Activated CD4-positive, alpha-beta T cell treated with anti-CD3 and anti-CD28 coated beads, Interleukin-2, amount 50 U/mL, for 24 hours (primary cell): ENCODE measurements around the gene RTP3.
"Not testable (repeated sequence)": the region's sequence is repeated elsewhere in the genome, so short reads cannot be mapped to it uniquely, and the experiment has no call there.

ENCODE experiments used
- DNase-seq, 2 donors: peaks; one replicate each; pipeline ENCODE4 v3.0.0-alpha.2; 2020; ENCODE audit warnings: low read depth in 1 of 2, low spot score in 1 of 2

RTP3 gene

DNA sequence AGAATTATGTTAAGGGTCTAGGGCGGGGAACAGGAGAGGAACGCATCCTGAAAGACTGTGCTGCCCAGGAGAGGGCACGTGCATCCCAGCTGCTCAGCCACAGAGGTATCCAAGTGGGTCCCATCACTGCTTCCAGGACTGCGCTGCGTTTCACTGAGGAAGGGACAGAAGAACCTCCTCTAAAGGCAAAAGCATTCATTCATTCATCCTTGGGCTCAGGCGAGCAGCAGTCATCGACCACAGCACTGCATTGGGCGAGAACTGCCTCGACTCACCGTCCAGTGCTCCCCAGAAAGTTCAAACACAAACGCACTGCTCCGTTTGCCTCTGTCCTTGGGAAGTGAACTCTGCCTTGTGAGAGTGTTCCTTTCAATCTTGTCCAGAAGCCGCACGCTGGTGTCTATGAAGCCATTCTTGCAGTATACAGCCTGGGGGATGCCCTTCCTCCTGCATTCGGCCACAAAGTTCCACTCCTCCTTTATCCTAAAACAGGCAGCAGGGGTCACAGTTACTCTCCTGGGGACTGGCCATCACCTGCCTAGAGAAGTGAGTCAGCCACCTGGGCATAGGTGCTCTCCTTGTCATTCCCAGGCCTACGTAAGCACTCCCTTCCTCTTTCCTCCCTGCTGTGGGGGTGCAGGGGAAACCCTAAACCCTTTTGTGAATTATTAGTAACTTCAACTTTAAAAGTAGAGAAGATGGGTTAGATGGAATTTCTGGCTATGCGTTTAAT, 47.2 kb downstream of the RTP3 start:
- DNase-seq, result no peak

DNA sequence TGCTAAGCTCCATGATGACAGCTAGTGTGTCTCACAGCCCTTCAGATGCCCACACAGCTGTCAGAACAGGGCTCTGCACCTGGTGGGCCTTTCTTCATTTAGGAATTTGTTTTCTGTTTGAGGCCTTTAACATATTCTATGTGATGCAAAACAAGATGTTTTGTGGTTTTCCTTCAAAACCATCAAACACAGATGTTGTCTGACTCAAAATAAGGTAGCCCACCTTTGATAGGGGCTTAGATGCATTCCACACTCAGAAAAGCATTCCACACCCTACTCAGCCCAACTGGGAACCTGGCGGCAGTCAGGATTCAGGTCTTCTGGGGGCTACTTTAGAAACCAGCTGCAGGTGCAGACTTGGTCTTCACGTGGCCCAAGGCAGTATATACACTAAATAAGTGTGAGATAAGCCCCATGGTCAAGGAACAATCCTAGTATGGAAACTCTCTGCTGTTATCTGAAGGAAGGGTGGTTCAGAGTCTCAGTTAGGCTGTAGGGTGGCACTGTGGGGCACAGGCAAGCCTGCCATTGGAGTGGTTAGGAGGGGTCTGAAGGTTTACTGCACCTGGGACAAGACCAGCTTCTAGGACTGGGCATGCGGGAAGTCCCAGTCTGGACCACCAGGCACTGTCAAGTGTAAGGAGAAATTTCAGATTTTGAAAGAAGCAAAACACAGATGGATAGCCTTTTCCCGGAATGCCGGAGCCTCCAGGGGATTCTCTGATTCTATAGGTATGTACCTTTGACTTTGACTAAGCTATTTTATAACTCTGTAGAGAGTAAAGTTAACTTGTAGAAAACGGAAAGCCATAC, 48.2 kb downstream of the RTP3 start:
- DNase-seq, result no peak

DNA sequence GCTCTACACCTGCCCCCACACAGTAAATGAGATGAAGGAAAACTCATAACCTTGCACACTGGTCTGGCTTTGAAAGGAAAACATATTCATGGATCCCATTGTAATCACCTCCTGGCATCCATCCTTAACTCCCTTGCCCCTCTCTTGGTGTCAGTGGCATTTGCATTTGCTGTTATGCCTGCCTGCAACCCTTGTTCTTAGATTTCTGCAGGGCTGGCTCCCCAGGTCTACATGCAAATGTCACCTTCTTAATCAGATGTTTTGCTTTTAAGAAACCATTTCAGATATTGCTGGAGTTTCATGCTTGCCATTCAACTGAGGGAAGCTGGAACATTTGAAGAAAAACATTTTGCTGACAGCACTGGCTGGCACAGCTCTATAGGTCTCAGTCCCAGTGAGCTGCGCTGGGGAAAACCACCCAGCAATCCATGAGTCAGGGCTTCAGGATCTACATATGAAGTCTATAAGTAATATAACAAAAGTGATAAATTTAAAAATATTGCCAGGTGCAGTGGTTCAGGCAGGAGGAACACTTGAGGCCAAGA, 49.2 kb downstream of the RTP3 start:
- no peak for DNase-seq

DNA sequence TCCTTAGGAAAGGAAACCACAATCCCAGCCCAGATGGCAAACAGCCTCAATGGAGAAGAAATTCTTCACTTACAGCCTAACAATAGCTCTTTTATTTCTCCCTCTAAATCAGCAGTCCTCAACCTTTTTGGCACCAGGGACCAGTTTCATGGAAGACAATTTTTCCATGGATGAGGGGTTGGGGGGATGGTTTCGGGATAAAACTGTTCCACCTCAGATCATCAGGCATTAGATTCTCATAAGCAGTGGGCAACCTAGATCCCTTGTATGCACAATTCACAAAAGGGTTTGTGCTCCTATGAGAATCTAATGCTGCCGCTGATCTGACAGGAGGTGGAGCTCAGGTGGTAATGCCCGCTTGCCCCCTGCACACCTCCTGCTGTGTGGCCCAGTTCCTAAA, 50.8 kb downstream of the RTP3 start:
- DNase-seq, result not testable (repeated sequence)

DNA sequence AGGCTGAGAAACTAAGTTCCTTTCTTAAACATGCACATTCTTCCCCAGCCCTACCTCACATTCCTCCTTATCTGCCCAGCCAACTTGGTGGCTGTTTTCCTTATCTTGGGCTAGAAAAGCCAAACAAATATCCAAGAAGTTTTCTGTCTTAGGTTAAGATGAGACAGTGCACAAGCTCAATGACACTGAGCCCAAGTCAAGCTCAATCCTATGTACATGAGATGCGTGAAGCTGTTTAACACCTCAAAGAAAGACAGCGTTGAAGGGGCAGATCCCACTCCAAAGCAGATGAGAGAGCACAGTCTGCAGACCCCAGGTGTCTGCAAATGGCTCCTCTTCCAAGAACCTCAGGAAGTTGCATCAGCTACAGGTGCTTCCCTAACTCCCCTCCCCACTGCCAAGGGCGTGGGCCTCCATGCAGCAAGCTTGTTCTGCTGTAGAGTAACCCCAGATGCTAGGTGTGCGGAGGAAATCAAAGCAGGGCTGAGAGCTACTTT, 51.7 kb downstream of the RTP3 start:
- DNase-seq, result no peak

DNA sequence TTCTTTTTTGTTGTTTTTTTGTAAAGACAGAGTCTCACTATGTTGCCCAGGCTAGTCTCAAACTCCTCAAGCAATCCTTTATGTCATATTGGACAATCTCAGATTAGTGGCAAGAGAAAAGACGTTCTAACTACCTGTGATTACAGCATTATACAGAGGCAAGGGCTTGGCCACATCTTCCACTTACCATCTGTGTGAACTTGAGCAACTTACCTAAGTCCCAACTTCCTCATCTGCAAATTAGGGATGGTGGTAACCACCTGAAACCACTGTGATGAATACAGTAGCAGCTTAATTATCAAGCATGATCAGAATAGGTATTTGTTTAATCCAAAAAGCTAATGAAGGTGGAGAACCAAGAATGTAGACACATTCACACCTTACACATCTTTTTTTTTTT, 52.2 kb downstream of the RTP3 start:
- no peak for DNase-seq
